ENCODE data around the gene OGFR.

The OGFR gene

GRCh38 chr20:62802026-62802712 is 2.5 kb upstream of the OGFR start:
- no peak for DNase-seq

- peak; percentile 47 for DNase-seq
Measured at GRCh38 chr20:62804021-62804626, 511 bp upstream of the OGFR start.

- peak; percentile 52 for DNase-seq
Measured at GRCh38 chr20:62805155-62805710, 598 bp downstream of the OGFR start.

DNA sequence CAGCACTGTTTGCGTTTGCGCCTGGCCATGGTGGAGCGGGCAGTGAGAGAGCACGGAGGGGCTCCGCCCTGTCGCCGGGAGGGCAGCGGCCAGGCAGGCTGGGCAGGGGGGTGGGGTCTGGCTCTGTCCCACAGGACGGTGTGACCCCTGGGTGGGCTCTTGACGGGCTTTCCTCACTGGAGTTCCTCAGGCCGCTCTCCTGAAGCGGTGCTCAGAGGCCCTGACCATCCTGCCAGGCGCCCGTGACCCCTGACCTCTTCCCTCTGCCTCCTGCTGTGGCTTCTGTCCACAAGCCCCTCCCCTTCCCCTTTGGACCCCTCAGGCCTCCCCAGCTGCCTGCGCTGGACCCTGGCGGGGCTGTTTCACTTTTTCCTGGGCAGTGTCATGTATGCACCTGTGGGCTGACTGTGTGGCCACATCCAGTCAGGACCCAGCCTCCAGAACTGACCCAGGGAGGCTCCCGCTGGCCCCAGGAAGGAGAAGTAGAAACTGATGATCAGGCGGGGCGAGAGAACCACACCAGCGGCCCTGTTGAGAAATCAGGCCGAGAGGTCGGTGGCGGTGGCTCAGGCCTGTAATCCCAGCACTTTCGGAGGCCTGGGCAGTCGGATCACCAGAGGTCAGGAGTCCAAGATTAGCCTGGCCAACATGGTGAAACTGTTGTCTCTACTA is 1.2 kb downstream of the OGFR start:
- DNase-seq = no peak

- DNase-seq = no peak
Measured at GRCh38 chr20:62806383-62807050, 1.9 kb downstream of the OGFR start.

GRCh38 chr20:62807444-62808210 is 3.0 kb downstream of the OGFR start:
- DNase-seq = no peak

DNA sequence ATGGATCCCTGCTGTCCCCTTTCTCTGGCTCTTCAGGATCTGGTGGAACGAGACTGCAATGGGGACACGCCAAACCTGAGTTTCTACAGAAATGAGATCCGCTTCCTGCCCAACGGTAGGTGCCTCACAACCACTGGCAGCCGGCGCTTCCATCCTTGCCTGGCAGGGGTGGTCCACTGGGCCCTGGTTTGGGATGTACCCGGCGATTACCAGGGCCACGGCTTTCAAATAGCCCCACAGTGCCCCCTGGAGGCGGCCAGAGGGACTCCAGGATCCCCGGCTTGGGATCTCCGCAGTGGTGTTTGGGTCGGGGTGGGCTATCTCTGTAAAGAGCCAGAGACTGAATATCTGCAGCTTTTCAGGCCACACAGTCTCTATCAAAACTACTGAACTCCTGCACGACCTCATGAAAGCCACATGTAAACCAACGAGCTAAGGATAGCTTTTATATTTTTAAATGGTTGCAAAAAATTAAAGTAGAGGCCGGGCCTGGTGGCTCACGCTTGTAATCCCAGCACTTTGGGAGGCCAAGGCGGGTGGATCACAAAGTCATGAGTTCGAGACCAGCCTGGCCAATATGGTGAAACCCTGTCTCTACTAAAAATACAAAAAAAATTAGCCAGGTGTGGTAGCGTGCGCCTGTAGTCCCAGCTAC is 3.7 kb downstream of the OGFR start:
- DNase-seq = peak; percentile 87

- no peak for DNase-seq
Measured at GRCh38 chr20:62809530-62810428, 5.1 kb downstream of the OGFR start.

DNA sequence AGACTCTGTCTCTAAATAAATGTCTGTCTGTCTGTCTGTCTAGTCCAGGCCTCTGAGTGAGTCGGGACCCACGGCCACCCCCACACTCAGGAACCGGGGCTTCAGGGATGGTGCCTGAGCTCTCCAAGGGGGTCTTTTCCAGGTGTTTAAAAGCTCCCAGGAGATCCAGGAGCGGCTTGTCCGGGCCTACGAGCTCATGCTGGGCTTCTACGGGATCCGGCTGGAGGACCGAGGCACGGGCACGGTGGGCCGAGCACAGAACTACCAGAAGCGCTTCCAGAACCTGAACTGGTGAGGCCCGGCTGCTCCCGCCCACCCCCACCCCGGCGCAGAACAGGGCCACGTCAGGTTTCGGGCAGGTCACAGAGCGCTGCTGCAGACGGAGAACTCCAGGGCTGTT is 6.7 kb downstream of the OGFR start:
- DNase-seq = no peak

DNA sequence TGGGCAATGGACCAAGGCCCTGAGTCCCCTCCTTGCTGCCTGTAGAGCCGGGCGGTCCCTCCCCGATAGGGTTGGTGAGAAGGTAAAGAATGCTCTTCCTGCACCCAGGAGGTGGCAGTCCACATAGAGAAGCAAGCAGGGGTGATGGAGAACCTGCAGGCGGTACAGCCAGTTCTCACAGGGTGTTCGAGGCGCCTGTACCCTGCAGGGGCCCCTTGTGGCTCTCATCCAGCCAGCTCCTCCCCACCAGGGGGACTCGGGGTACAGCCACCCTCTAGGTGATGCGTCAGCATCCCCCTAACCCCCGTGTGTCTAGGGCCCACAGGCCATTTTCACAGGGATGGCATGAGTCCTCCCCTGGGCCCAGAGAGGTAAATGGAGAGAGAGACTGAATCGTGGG is 7.1 kb downstream of the OGFR start:
- no peak for DNase-seq

- no peak for DNase-seq
Measured at GRCh38 chr20:62812181-62812906, 7.7 kb downstream of the OGFR start.

DNA sequence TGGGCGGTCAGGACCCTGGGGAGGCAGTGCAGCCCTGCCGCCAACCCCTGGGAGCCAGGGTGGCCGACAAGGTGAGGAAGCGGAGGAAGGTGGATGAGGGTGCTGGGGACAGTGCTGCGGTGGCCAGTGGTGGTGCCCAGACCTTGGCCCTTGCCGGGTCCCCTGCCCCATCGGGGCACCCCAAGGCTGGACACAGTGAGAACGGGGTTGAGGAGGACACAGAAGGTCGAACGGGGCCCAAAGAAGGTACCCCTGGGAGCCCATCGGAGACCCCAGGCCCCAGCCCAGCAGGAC is 8.2 kb downstream of the OGFR start:
- DNase-seq = no peak

GRCh38 chr20:62813588-62813987 is 9.0 kb downstream of the OGFR start:
- DNase-seq = no peak

- DNase-seq = no peak
Measured at GRCh38 chr20:62814060-62814708, 9.5 kb downstream of the OGFR start.

DNA sequence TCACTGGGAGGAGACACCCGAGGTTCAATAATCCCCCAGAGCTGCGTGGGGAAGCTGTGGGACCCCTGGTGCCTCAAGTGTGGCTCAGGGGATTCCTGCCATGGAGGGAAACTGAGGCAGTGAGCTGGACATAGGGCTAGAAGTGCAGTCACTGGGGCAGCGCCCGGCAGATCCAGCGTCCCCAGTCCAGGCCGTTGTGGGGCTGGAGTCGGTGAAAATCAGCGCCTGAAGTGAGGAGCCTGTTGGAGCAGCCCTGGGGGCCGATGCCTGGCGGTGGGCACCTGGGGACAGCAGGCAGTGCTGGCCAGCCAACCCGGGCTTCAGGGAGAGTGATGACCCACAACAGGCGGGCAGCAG is 10.1 kb downstream of the OGFR start:
- DNase-seq = no peak

- DNase-seq = no peak
Measured at GRCh38 chr20:62815066-62815991, 10.7 kb downstream of the OGFR start.

DNA sequence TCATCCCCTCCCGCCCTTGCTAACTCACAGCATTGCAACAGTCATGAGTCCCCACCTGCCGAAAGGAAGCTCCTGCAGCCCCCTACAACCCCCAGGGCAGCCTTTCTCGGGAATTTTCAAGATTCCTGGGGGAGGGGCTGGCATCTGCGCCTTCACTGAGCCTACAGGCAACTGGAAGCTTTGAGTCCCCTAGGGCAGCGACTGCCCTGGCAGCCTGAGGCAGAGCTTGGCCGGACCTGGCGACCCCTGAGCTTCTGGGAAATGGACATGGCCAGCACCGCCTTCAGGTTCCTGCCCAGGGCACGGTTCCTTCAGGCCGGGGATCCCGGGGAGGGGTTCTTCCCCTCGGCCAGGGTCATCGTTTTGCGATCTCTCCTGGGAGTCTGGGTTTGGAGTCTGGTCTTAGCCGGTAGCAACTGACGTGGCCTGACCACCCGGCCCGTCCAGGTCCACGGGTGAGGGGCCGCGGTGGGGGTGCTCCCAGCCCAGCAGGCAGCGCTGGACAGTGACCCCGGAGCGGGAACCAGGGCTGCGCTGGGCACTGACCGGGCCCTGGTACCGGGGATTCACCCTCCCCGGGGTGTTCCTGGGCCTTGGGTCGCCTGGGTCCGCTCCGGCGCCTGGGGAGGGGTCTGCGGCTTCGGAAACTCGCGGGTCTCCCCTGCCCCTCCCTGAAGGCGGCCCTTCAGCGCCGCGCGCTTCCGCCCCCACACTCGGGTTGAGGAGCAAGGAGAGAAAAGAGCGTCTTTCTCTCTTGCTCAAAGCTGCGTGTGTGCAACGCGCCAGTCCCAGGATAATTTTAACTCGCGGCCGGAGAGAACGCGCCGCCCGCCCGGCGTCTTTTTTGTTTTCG is 11.6 kb downstream of the OGFR start:
- DNase-seq = no peak

Measured in stimulated activated CD8-positive, alpha-beta memory T cell treated with anti-CD3 and anti-CD28 coated beads, Interleukin-4, amount 100 ng/mL, for 48 hours (primary cell).